Gastroesophageal sphincter (tissue), 4 donors: ENCODE measurements around the gene PPP6C. TPM values are rescaled to one million over a fixed set of nuclear protein-coding genes. Genes with fewer than 3 reads are reported as not detected.
"Not testable (repeated sequence)": the region's sequence is repeated elsewhere in the genome, so short reads cannot be mapped to it uniquely, and the experiment has no call there.

Source experiments
- ATAC-seq: fragments of 150-250 bp; one replicate; pipeline ENCODE4 v1.9.1; 2016; ENCODE audit warnings: mild to moderate bottlenecking, moderate library complexity
- H3K27ac ChIP-seq, 4 donors: fragments of 200-600 bp; sonication (generic) in 3 of 4; 1 replicate in 3 of 4; 2 replicates in 1 of 4; pipeline ENCODE4 v1.5.1; 2016 to 2019
- H3K27me3 ChIP-seq: fragments of 200-600 bp; sonication (generic); one replicate; pipeline ENCODE4 v1.5.1; 2019
- H3K36me3 ChIP-seq, 2 donors: fragments of 200-600 bp; sonication (generic); one replicate each; pipeline ENCODE4 v1.5.1; 2019; ENCODE audit warnings: control low read depth in 1 of 2
- H3K4me1 ChIP-seq, 3 donors: fragments of 200-600 bp; sonication (generic); 1 replicate in 2 of 3; 2 replicates in 1 of 3; pipeline ENCODE4 v1.5.1; 2016 to 2019; ENCODE audit warnings: control low read depth in 2 of 3
- H3K4me3 ChIP-seq, 2 donors: fragments of 200-600 bp; sonication (generic); one replicate each; pipeline ENCODE4 v1.5.1; 2019; ENCODE audit warnings: mild to moderate bottlenecking in 1 of 2, moderate library complexity in 1 of 2
- H3K9me3 ChIP-seq, 3 donors: fragments of 200-600 bp; sonication (generic); one replicate each; pipeline ENCODE4 v1.5.1; 2017 to 2019; ENCODE audit warnings: control low read depth in 2 of 3
- CTCF ChIP-seq, 4 experiments: fragments of 200-600 bp in 2 of 4; fragments of 450-650 bp in 2 of 4; sonication (generic) in 1 of 4; IDR thresholded peaks; one replicate each; pipeline ENCODE4 v1.5.1; 2017 to 2019; ENCODE audit warnings: antibody characterized with exemption in 4 of 4, mild to moderate bottlenecking in 2 of 4, moderate library complexity in 2 of 4
- EP300 ChIP-seq: sonication (generic); formaldehyde crosslinking; IDR thresholded peaks from one replicate; pipeline ENCODE4 v1.6.1; 2017; ENCODE audit warnings: antibody characterized with exemption, mild to moderate bottlenecking
- POLR2A ChIP-seq, 2 donors: fragments of 450-650 bp; IDR thresholded peaks; one replicate each; pipeline ENCODE4 v1.6.1; 2017; ENCODE audit warnings: antibody characterized with exemption in 2 of 2, mild to moderate bottlenecking in 2 of 2, moderate library complexity in 1 of 2
- POLR2AphosphoS5 ChIP-seq: sonication (generic); formaldehyde crosslinking; IDR thresholded peaks from one replicate; pipeline ENCODE4 v1.6.1; 2017; ENCODE audit warnings: antibody characterized with exemption
- WGBS, 2 donors: methylation state at CpG; one replicate each; pipeline ENCODE4 v1.1.5; 2018; ENCODE audit warnings: low coverage in 1 of 2; 5-methylcytosine and 5-hydroxymethylcytosine counted together
- total RNA-seq, 4 donors: library from RNA; depleted of rRNA; stranded (reverse); fragments of >200 nt; gene quantifications; one replicate each; pipeline ENCODE4 v1.1.0, GENCODE V29; 2016

Gene PPP6C
- total RNA-seq, 4 donors from 2014 or later = 28.5 to 49.9 (median 38.0) TPM

GRCh38 chr9:125180876-125181275, 8.7 kb downstream of the PPP6C start:
- no peak for ATAC-seq
- 64 to 88% methylated on average over 3 to 9 of the region's 9 CpGs for WGBS, 2 donors
- Histone ChIP-seq H3K36me3 (no peaks in the 10 kb centered on the region), H3K27ac (no peak overlapping the region), H3K4me1 (peaks cover 0 to 54% (median 12%) of the 10 kb centered on the region in 3 donors), H3K9me3 (no peaks in the 10 kb centered on the region), H3K4me3 (no peak overlapping the region), H3K27me3 (no peaks in the 10 kb centered on the region)
- TF ChIP-seq CTCF (IDR thresholded peaks at IDR 0.05) = no peak
- no peak for TF ChIP-seq EP300
- TF ChIP-seq POLR2A (IDR thresholded peaks at IDR 0.05) = no peak
- no peak for TF ChIP-seq POLR2AphosphoS5

- not testable (repeated sequence) for H3K27ac ChIP-seq, H3K9me3 ChIP-seq, H3K4me3 ChIP-seq, ATAC-seq, H3K36me3 ChIP-seq, H3K27me3 ChIP-seq
- 84 to 93% methylated on average over 3 to 4 of the region's 4 CpGs for WGBS, 2 donors
- peaks cover 0 to 48% (median 12%) of the 10 kb centered on the region in 3 donors for H3K4me1 ChIP-seq
Observed at GRCh38 chr9:125179776-125180175, 9.8 kb downstream of the PPP6C start.

GRCh38 chr9:125177888-125178287, 11.7 kb downstream of the PPP6C start:
- WGBS, 2 donors = 83% methylated on average over 1 of the region's 1 CpG
- Histone ChIP-seq H3K27ac (no peak overlapping the region), H3K4me1 (peaks cover 0 to 48% (median 5%) of the 10 kb centered on the region in 3 donors)

GRCh38 chr9:125176636-125177035, 13.0 kb downstream of the PPP6C start:
- 75 to 90% methylated on average over 3 of the region's 3 CpGs for WGBS, 2 donors
- TF ChIP-seq POLR2A (IDR thresholded peaks at IDR 0.05) (no peak), POLR2AphosphoS5 (no peak), CTCF (IDR thresholded peaks at IDR 0.05) (no peak), EP300 (no peak)
- H3K27ac ChIP-seq = peak overlapping the region in 2 of 4 donors; percentile 35 to 52
- H3K27me3 ChIP-seq = no peaks in the 10 kb centered on the region
- peaks cover 3 to 56% (median 13%) of the 10 kb centered on the region in 3 donors for H3K4me1 ChIP-seq
- H3K36me3 ChIP-seq = peaks cover 0 to 7% of the 10 kb centered on the region in 2 donors
- no peak for ATAC-seq
- H3K4me3 ChIP-seq = no peak overlapping the region
- no peaks in the 10 kb centered on the region for H3K9me3 ChIP-seq

More at GRCh38 chr9:125177888-125178287, 11.7 kb downstream of the PPP6C start:
- H3K9me3 ChIP-seq = no peaks in the 10 kb centered on the region
- no peak for ATAC-seq
- no peak for TF ChIP-seq EP300
- TF ChIP-seq POLR2AphosphoS5 = no peak
- TF ChIP-seq POLR2A (IDR thresholded peaks at IDR 0.05) = no peak
- no peak for TF ChIP-seq CTCF (IDR thresholded peaks at IDR 0.05)
- no peaks in the 10 kb centered on the region for H3K27me3 ChIP-seq
- H3K36me3 ChIP-seq = peaks cover 0 to 7% of the 10 kb centered on the region in 2 donors
- H3K4me3 ChIP-seq = no peak overlapping the region

- Histone ChIP-seq H3K4me3 (no peak overlapping the region), H3K4me1 (peaks cover 3 to 54% (median 13%) of the 10 kb centered on the region in 3 donors), H3K9me3 (no peaks in the 10 kb centered on the region), H3K27me3 (no peaks in the 10 kb centered on the region), H3K36me3 (peaks cover 0 to 35% of the 10 kb centered on the region in 2 donors), H3K27ac (peak overlapping the region in 3 of 4 donors; percentile 38 to 69 (median 63))
- 7 to 64% methylated on average over 1 to 6 of the region's 6 CpGs for WGBS, 2 donors
- TF ChIP-seq POLR2AphosphoS5 (peak; percentile 63), EP300 (no peak)
- ATAC-seq = peak; percentile 81
Observed at GRCh38 chr9:125172031-125172755, 17.4 kb downstream of the PPP6C start.

- H3K27ac ChIP-seq = peak overlapping the region in 1 of 4 donors; percentile 1
- no peak overlapping the region for H3K4me3 ChIP-seq
- ATAC-seq = no peak
- H3K27me3 ChIP-seq = no peaks in the 10 kb centered on the region
- H3K9me3 ChIP-seq = no peaks in the 10 kb centered on the region
- no peak for TF ChIP-seq POLR2A (IDR thresholded peaks at IDR 0.05)
- no peak for TF ChIP-seq CTCF (IDR thresholded peaks at IDR 0.05)
- no peak for TF ChIP-seq POLR2AphosphoS5
- no peak for TF ChIP-seq EP300
- peaks cover 0 to 33% of the 10 kb centered on the region in 2 donors for H3K36me3 ChIP-seq
- peaks cover 3 to 56% (median 15%) of the 10 kb centered on the region in 3 donors for H3K4me1 ChIP-seq
Observed at GRCh38 chr9:125169895-125170294, 19.7 kb downstream of the PPP6C start.
